ENCODE data around the gene CDH23. TPM values are rescaled to one million over a fixed set of nuclear protein-coding genes. Genes with fewer than 3 reads are reported as not detected.

Gene CDH23
- total and polyA plus RNA-seq, 2 of the 8 experiments (the other 6 are each of a cell fraction or from before 2014, with no cell fraction given), result 1.9 to 4.9 TPM

DNA sequence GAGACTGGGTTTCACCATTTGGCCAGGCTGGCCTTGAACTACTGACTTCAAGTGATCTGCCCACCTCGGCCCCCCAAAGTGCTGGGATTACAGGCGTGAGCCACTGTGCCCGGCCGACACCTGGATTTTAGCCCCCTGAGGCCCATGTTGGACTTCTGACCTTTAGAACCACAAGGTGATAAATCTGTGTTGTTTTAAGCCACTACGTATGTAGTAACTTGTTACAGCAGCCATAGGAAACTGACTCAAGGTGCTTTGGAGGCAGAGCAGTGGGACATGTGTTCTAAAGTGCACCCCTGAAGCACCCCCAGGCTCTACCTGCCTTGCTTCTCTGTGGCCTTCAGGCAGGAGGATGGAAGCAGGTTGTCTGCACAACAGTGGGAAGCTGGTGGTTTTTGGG, 128.4 kb downstream of the CDH23 start (continued):
- TF ChIP-seq, protein P1, sequence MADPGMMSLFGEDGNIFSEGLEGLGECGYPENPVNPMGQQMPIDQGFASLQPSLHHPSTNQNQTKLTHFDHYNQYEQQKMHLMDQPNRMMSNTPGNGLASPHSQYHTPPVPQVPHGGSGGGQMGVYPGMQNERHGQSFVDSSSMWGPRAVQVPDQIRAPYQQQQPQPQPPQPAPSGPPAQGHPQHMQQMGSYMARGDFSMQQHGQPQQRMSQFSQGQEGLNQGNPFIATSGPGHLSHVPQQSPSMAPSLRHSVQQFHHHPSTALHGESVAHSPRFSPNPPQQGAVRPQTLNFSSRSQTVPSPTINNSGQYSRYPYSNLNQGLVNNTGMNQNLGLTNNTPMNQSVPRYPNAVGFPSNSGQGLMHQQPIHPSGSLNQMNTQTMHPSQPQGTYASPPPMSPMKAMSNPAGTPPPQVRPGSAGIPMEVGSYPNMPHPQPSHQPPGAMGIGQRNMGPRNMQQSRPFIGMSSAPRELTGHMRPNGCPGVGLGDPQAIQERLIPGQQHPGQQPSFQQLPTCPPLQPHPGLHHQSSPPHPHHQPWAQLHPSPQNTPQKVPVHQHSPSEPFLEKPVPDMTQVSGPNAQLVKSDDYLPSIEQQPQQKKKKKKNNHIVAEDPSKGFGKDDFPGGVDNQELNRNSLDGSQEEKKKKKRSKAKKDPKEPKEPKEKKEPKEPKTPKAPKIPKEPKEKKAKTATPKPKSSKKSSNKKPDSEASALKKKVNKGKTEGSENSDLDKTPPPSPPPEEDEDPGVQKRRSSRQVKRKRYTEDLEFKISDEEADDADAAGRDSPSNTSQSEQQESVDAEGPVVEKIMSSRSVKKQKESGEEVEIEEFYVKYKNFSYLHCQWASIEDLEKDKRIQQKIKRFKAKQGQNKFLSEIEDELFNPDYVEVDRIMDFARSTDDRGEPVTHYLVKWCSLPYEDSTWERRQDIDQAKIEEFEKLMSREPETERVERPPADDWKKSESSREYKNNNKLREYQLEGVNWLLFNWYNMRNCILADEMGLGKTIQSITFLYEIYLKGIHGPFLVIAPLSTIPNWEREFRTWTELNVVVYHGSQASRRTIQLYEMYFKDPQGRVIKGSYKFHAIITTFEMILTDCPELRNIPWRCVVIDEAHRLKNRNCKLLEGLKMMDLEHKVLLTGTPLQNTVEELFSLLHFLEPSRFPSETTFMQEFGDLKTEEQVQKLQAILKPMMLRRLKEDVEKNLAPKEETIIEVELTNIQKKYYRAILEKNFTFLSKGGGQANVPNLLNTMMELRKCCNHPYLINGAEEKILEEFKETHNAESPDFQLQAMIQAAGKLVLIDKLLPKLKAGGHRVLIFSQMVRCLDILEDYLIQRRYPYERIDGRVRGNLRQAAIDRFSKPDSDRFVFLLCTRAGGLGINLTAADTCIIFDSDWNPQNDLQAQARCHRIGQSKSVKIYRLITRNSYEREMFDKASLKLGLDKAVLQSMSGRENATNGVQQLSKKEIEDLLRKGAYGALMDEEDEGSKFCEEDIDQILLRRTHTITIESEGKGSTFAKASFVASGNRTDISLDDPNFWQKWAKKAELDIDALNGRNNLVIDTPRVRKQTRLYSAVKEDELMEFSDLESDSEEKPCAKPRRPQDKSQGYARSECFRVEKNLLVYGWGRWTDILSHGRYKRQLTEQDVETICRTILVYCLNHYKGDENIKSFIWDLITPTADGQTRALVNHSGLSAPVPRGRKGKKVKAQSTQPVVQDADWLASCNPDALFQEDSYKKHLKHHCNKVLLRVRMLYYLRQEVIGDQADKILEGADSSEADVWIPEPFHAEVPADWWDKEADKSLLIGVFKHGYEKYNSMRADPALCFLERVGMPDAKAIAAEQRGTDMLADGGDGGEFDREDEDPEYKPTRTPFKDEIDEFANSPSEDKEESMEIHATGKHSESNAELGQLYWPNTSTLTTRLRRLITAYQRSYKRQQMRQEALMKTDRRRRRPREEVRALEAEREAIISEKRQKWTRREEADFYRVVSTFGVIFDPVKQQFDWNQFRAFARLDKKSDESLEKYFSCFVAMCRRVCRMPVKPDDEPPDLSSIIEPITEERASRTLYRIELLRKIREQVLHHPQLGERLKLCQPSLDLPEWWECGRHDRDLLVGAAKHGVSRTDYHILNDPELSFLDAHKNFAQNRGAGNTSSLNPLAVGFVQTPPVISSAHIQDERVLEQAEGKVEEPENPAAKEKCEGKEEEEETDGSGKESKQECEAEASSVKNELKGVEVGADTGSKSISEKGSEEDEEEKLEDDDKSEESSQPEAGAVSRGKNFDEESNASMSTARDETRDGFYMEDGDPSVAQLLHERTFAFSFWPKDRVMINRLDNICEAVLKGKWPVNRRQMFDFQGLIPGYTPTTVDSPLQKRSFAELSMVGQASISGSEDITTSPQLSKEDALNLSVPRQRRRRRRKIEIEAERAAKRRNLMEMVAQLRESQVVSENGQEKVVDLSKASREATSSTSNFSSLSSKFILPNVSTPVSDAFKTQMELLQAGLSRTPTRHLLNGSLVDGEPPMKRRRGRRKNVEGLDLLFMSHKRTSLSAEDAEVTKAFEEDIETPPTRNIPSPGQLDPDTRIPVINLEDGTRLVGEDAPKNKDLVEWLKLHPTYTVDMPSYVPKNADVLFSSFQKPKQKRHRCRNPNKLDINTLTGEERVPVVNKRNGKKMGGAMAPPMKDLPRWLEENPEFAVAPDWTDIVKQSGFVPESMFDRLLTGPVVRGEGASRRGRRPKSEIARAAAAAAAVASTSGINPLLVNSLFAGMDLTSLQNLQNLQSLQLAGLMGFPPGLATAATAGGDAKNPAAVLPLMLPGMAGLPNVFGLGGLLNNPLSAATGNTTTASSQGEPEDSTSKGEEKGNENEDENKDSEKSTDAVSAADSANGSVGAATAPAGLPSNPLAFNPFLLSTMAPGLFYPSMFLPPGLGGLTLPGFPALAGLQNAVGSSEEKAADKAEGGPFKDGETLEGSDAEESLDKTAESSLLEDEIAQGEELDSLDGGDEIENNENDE (IDR thresholded peaks at IDR 0.05; ENCODE audit: insufficient replicate concordance, low read length), result no peak
- TF ChIP-seq MAFK (IDR thresholded peaks at IDR 0.05; ENCODE audit: low read depth, low read length) (no peak), BRCA1 (IDR thresholded peaks at IDR 0.05; ENCODE audit: low read depth, low read length) (no peak), RBBP5 (IDR thresholded peaks at IDR 0.05; ENCODE audit: borderline replicate concordance, low read depth, low read length) (no peak), KDM1A (IDR thresholded peaks at IDR 0.05; ENCODE audit: borderline replicate concordance, low read length) (no peak), YY1 (IDR thresholded peaks at IDR 0.05; ENCODE audit: low read depth, low read length) (no peak), NRF1 (IDR thresholded peaks at IDR 0.05; ENCODE audit: low read depth, low read length) (no peak)
- TF ChIP-seq, protein P2, sequence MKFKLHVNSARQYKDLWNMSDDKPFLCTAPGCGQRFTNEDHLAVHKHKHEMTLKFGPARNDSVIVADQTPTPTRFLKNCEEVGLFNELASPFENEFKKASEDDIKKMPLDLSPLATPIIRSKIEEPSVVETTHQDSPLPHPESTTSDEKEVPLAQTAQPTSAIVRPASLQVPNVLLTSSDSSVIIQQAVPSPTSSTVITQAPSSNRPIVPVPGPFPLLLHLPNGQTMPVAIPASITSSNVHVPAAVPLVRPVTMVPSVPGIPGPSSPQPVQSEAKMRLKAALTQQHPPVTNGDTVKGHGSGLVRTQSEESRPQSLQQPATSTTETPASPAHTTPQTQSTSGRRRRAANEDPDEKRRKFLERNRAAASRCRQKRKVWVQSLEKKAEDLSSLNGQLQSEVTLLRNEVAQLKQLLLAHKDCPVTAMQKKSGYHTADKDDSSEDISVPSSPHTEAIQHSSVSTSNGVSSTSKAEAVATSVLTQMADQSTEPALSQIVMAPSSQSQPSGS (IDR thresholded peaks at IDR 0.05; ENCODE audit: low read length), result no peak
- TF ChIP-seq, protein P3, sequence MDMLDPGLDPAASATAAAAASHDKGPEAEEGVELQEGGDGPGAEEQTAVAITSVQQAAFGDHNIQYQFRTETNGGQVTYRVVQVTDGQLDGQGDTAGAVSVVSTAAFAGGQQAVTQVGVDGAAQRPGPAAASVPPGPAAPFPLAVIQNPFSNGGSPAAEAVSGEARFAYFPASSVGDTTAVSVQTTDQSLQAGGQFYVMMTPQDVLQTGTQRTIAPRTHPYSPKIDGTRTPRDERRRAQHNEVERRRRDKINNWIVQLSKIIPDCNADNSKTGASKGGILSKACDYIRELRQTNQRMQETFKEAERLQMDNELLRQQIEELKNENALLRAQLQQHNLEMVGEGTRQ (IDR thresholded peaks at IDR 0.05; ENCODE audit: low read length), result no peak
